ENCODE results near the gene PRSS36. TPM values are rescaled to one million over a fixed set of nuclear protein-coding genes. Genes with fewer than 3 reads are reported as not detected.
"Not testable (repeated sequence)": the region's sequence is repeated elsewhere in the genome, so short reads cannot be mapped to it uniquely, and the experiment has no call there.

Gene PRSS36
- total RNA-seq, 1 donor from 2014 or later: 1.6 TPM

DNA sequence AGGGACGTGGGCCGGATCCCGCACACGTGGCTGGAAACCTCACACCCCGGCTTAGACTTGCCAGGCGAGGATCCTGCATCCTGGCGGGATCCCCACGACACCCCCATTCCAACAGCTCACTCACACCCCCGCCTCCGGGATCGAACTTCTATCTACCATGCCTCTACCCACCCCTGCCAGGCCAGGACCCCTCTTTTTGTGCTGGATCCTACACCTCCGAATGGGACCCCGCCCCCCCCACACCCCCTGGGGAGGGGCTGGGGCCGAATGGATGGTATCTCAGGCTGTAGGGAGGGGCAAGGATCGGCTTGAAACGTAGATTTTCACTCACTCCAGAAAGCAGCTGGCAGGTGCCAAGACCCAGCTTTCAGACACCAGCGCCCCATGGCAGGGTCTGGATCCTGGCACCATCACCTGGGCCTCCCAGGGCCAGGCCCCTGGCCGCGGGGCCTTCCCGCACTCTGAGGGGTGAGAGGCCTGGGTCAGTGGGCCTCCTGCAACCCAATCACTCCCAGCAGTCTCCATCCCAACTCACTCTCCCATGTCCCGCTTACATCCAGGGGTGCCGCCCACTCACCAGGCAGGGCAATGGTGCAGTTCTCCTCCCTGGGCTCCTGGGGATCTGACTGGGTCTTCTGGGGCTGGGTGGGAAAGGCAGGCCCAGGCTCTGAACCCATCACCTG is 6.7 kb downstream of the PRSS36 start:
- FAIRE-seq (no peak), DNase-seq (ENCODE audit: low spot score in 2 of 2) (no peak)

GRCh38 chr16:31142109-31143010 is 7.5 kb downstream of the PRSS36 start:
- FAIRE-seq (no peak), DNase-seq (ENCODE audit: low spot score in 2 of 2) (peak; percentile 98 to 100)

- DNase-seq (ENCODE audit: low spot score in 2 of 2) (peak in 1 of 2 donors; percentile 51), FAIRE-seq (no peak)
Observed at GRCh38 chr16:31141489-31142108, 8.3 kb downstream of the PRSS36 start.

DNA sequence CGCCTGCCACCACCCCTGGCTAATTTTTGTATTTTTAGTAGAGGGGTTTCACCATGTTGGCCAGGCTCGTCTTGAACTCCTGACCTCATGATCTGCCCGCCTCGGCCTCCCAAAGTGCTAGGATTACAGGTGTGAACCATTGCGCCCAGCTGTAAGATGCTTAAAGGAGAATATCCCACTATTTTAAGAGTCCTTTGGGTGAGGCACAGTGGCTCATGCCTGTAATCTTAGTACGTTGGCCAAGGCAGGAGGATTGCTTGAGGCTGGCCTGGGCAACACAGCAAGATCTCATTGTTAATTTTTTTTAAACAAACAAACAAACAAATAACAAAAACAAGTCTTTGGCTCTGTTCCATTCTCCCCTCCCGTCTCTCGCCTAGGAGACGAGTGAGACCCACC is 8.8 kb downstream of the PRSS36 start:
- FAIRE-seq: not testable (repeated sequence)

GRCh38 chr16:31138621-31139578 is 11.0 kb downstream of the PRSS36 start:
- DNase-seq (ENCODE audit: low spot score in 2 of 2) (no peak), FAIRE-seq (no peak)

More for the DNA sequence above, 8.8 kb downstream of the PRSS36 start:
- not testable (repeated sequence) for DNase-seq (ENCODE audit: low spot score in 2 of 2)

DNA sequence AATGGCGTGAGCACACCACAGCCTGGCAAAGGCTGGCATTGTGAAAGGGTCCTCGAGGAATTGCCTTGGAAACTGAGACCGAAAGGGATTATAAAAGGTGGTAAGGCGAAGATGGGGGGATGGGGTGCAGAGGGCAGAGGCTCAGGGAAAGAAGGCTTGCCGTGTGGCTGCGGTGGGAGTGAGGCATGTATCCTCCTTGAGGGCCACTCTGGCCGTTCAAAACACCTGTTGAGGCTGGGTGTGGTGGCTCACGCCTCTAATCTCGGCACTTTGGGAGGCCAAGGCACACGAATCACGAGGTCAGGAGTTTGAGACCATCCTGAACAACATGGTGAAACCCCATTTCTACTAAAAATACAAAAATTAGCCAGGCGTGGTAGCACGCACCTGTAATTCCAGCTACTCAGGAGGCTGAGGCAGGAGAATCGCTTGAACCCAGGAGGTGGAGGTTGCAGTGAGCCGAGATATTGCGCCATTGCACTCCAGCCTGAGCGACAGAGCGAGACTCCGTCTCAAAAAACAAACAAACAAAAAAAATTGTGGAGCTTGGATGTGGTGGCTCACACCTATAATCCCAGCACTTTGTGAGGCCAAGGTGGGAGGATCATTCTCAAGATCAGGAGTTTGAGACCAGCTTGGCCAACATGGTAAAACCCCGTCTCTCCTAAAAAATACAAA is 12.9 kb downstream of the PRSS36 start:
- not testable (repeated sequence) for FAIRE-seq; DNase-seq (ENCODE audit: low spot score in 2 of 2)

DNA sequence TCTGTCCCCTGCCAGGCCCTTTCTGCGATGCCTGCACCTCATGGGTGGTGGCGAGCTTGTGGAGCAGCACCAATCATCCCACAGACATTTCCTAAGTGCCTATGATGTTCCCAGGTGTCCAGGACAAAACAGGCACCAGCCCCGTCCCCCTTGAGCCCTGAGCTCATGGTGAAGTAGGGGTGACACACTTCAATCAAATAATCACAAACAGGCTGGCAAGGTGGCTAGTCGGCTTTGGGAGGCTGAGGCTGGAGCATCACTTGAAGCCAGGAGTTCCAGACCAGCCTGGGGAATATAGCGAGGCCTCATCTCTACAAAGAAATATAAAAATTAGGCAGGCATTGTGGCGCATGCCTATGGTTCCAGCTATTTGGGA is 13.6 kb downstream of the PRSS36 start:
- DNase-seq (ENCODE audit: low spot score in 2 of 2) (no peak), FAIRE-seq (no peak)

- FAIRE-seq (no peak), DNase-seq (ENCODE audit: low spot score in 2 of 2) (no peak)
Observed at GRCh38 chr16:31135535-31136286, 14.2 kb downstream of the PRSS36 start, which contains the start of gene PRSS8. Gene PRSS8, minus strand, starts transcription at chr16:31135727. Its CDS starts 229 bp downstream, at chr16:31135498.

GRCh38 chr16:31134625-31135534 is 15.0 kb downstream of the PRSS36 start:
- no peak for FAIRE-seq
- no peak for DNase-seq (ENCODE audit: low spot score in 2 of 2)

DNA sequence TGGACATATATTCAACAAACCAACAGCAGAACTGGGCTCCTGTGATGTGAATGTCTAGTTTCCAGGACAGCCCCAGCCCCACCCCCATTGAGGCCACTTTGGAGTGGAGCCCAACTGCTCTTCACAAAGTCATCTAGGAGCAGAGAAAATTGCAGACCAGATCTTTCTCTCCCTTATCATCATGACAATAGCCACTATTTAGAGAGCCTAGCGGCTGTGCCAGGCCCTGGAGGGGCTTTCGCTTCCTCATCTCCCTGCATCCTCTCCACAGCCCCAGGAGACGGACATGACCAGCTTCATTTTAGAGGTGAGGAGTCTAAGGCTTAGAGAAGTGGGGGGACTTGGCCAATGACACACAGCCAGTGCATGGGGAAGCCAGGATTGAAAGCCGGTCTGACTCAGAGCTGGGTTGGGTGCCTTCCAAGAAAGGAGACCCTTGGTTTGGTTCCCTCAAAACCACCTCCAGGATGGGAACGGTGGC is 15.7 kb downstream of the PRSS36 start:
- no peak for DNase-seq (ENCODE audit: low spot score in 2 of 2)
- FAIRE-seq: no peak

GRCh38 chr16:31133046-31133501 is 16.8 kb downstream of the PRSS36 start:
- FAIRE-seq (no peak), DNase-seq (ENCODE audit: low spot score in 2 of 2) (no peak)

DNA sequence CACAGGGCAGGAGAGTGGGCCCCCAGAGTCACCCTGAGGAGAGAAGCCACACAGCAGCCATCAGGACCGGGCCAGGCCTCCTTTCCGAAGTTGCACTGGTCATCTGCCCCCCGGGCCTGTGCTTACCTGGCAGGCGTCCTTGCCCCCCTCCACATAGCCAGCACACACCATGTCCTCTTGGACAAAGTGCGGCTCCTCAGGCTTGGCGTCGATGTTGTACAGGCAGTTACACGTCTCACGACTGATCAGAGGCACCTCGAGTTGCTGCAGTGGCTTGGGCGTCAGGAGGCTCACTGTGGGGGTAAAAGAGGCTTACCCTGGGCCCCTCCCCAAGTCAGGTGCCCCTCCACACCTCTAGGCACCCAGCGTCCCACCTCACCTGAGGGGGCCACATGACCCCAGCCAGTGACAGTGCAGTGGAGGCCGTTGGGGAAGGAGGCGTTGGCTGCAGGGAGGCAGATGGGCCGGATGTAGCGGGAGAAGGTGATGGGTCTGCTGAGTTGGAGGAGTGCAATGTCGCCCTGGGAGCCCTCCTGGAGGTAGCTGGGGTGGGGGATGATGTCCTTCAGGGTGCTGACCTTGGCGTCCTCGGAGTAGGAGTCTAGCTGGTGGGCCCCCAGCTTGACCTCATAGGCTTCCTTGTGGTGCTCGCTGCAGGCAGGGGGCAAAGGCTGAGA is 17.4 kb downstream of the PRSS36 start:
- DNase-seq (ENCODE audit: low spot score in 2 of 2): no peak
- FAIRE-seq: no peak

DNA sequence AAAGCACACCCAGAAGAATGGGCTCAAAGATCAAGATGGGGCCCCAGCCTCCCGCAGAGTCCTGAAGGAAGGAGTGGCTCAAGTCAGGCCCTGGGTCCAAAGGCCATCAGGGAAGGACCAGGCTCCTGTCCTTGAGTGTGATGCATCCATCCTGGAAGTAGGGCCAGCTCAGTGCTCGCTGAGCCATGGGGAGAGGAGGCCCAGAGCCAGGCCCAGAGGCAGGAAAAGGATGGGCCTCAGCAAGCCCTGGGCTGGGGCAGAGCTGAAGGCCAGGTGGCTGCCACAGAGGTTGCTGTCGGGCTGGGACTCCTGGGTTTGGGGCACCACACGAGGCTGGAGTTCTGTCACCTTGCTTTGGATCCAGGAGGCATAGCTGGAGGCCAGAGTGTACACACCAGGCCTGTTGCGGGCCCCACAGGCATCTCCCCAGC is 18.0 kb downstream of the PRSS36 start:
- DNase-seq (ENCODE audit: low spot score in 2 of 2) (no peak), FAIRE-seq (no peak)

DNA sequence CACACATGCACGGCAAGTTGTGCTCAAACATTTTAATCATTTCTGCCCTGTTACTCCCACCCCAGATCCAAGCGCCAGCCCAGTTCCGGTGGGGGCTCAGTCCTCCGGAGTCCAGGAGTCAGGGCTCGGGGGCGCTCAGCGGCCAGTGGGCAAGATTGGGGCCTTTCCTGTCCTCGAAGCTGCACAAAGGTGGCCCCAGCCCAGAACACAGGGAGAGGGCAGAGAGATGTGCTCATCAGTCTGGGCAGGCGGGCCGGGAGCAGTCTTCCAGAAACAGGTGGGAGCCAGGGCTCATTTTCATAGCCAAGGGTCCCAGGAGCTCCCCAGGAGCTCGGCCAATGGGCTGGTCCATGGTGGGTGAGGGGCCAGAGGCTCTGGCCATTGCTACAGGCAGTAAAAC is 18.4 kb downstream of the PRSS36 start:
- DNase-seq (ENCODE audit: low spot score in 2 of 2) (no peak), FAIRE-seq (no peak)

- DNase-seq (ENCODE audit: low spot score in 2 of 2): no peak
- FAIRE-seq: no peak
Observed at GRCh38 chr16:31130899-31131298, 19.0 kb downstream of the PRSS36 start.

GRCh38 chr16:31130336-31130891 is 19.5 kb downstream of the PRSS36 start:
- FAIRE-seq: no peak
- DNase-seq (ENCODE audit: low spot score in 2 of 2): no peak

All from frontal cortex (tissue), 4 donors.